CD8-positive, alpha-beta memory T cell (primary cell): ENCODE results near the gene TP73. TPM values are rescaled to one million over a fixed set of nuclear protein-coding genes. Genes with fewer than 3 reads are reported as not detected.

ENCODE experiments used
- CTCF ChIA-PET: fragments of 350-600 bp; sonication (Branson Sonifier 250); formaldehyde crosslinking; loops from one replicate; lab custom pipeline; 2021; ENCODE audit warnings: antibody characterized with exemption; lab: Charles Lee
- POLR2A ChIA-PET: fragments of 350-600 bp; sonication (Branson Sonifier 250); formaldehyde crosslinking; loops from one replicate; lab custom pipeline; 2021; ENCODE audit warnings: antibody characterized with exemption; lab: Charles Lee
- DNase-seq, 5 donors: peaks; one replicate each; pipeline versions ENCODE4 v3.0.0 to v3.0.0-alpha.2; 2020 to 2022; ENCODE audit warnings: mixed read lengths in 1 of 5
- H3K27ac ChIP-seq: one replicate; pipeline ENCODE4 v1.7.0; 2013; ENCODE audit warnings: low read depth, mild to moderate bottlenecking, low read length, moderate library complexity
- H3K27me3 ChIP-seq: 2 replicates; pipeline ENCODE4 v1.7.0; 2013; ENCODE audit warnings: low read length, mild to moderate bottlenecking; ENCODE audit not compliant: insufficient read depth, poor library complexity, severe bottlenecking
- H3K36me3 ChIP-seq: 2 replicates; pipeline ENCODE4 v1.7.0; 2013; ENCODE audit warnings: mild to moderate bottlenecking, low read length, moderate library complexity; ENCODE audit not compliant: insufficient read depth
- H3K4me1 ChIP-seq: 2 replicates; pipeline ENCODE4 v1.7.0; 2013; ENCODE audit warnings: mild to moderate bottlenecking, low read length, moderate library complexity; ENCODE audit not compliant: insufficient read depth
- H3K4me3 ChIP-seq: 2 replicates; pipeline ENCODE4 v1.7.0; 2013; ENCODE audit warnings: mild to moderate bottlenecking, low read length
- H3K9me3 ChIP-seq: 2 replicates; pipeline ENCODE4 v1.7.0; 2013; ENCODE audit warnings: mild to moderate bottlenecking, low read length
- H3K27ac Mint-ChIP-seq, 8 donors: one replicate each; pipeline ENCODE4 v1.8.0; 2020 to 2021; ENCODE audit warnings: mixed read lengths in 8 of 8, mild to moderate bottlenecking in 6 of 8, inconsistent platforms in 3 of 8, moderate library complexity in 3 of 8
- H3K27me3 Mint-ChIP-seq, 2 donors: one replicate each; pipeline ENCODE4 v1.8.0; 2020 to 2021; ENCODE audit warnings: mixed read lengths in 2 of 2, mild to moderate bottlenecking in 1 of 2, moderate library complexity in 1 of 2
- H3K36me3 Mint-ChIP-seq, 3 donors: one replicate each; pipeline ENCODE4 v1.8.0; 2020 to 2021; ENCODE audit warnings: mixed read lengths in 3 of 3, inconsistent platforms in 1 of 3, mild to moderate bottlenecking in 1 of 3
- H3K4me1 Mint-ChIP-seq, 3 donors: one replicate each; pipeline ENCODE4 v1.8.0; 2020 to 2021; ENCODE audit warnings: mixed read lengths in 3 of 3, inconsistent platforms in 1 of 3, mild to moderate bottlenecking in 1 of 3
- H3K4me3 Mint-ChIP-seq, 7 donors: one replicate each; pipeline ENCODE4 v1.8.0; 2020 to 2021; ENCODE audit warnings: mixed read lengths in 7 of 7, mild to moderate bottlenecking in 6 of 7, moderate library complexity in 4 of 7, inconsistent platforms in 2 of 7
- H3K9me3 Mint-ChIP-seq, 5 donors: one replicate each; pipeline ENCODE4 v1.8.0; 2020 to 2022; ENCODE audit warnings: mixed read lengths in 5 of 5, mild to moderate bottlenecking in 3 of 5, moderate library complexity in 2 of 5, inconsistent platforms in 1 of 5
- polyA plus RNA-seq: library from polyadenylated mRNA; unstranded; fragments of 300-500 nt; fragmentation: Illumina TruSeq; gene quantifications from one replicate; pipeline ENCODE4 v1.2.3, GENCODE V29; 2021
- total RNA-seq, 2 experiments: library from RNA; stranded (reverse); gene quantifications; one replicate each; pipeline ENCODE4 v1.2.3, GENCODE V29; 2021

Gene TP73
- total and polyA plus RNA-seq, 3 experiments from 2014 or later: 0.20 to 0.63 (median 0.49) TPM

GRCh38 chr1:3740042-3740441 lies 87.7 kb downstream of the TP73 start:
- H3K36me3 ChIP-seq: peaks cover 10% of the 10 kb centered on the region
- ChIA-PET POLR2A (no interaction called here), CTCF (no interaction called here)

GRCh38 chr1:3740752-3741151 lies 88.4 kb downstream of the TP73 start:
- Histone ChIP-seq H3K27ac (no peak overlapping the region), H3K36me3 (peaks cover 10% of the 10 kb centered on the region), H3K4me3 (no peak overlapping the region), H3K9me3 (no peaks in the 10 kb centered on the region), H3K27me3 (no peaks in the 10 kb centered on the region), H3K4me1 (no peaks in the 10 kb centered on the region)
- DNase-seq: peak in 1 of 5 donors; percentile 17
- ChIA-PET CTCF (no interaction called here), POLR2A (no interaction called here)
- Mint-ChIP-seq H3K9me3 (no peaks in the 10 kb centered on the region), H3K36me3 (peaks cover 4 to 35% (median 4%) of the 10 kb centered on the region in 3 donors), H3K27me3 (peaks cover 0 to under 1% of the 10 kb centered on the region in 2 donors), H3K4me1 (peaks cover 5 to 18% (median 13%) of the 10 kb centered on the region in 3 donors), H3K27ac (peak overlapping the region in 1 of 8 donors; percentile 60), H3K4me3 (no peak overlapping the region)

More at GRCh38 chr1:3740042-3740441, 87.7 kb downstream of the TP73 start:
- Mint-ChIP-seq H3K27ac (no peak overlapping the region), H3K27me3 (no peaks in the 10 kb centered on the region), H3K4me3 (no peak overlapping the region), H3K4me1 (peaks cover 2 to 11% (median 7%) of the 10 kb centered on the region in 3 donors), H3K36me3 (peaks cover 4 to 37% (median 4%) of the 10 kb centered on the region in 3 donors), H3K9me3 (no peaks in the 10 kb centered on the region)
- no peak for DNase-seq
- H3K4me1 ChIP-seq: no peaks in the 10 kb centered on the region
- H3K27ac ChIP-seq: no peak overlapping the region
- no peak overlapping the region for H3K4me3 ChIP-seq
- H3K9me3 ChIP-seq: no peaks in the 10 kb centered on the region
- no peaks in the 10 kb centered on the region for H3K27me3 ChIP-seq

- POLR2A ChIA-PET: no interaction called here
- Mint-ChIP-seq H3K9me3 (no peaks in the 10 kb centered on the region), H3K36me3 (peaks cover 3 to 30% (median 4%) of the 10 kb centered on the region in 3 donors), H3K27ac (peak overlapping the region in 1 of 8 donors; percentile 46), H3K4me1 (peaks cover 9 to 28% (median 22%) of the 10 kb centered on the region in 3 donors), H3K27me3 (peaks cover 0 to 1% of the 10 kb centered on the region in 2 donors), H3K4me3 (peak overlapping the region in 1 of 7 donors; percentile 32)
- H3K27me3 ChIP-seq: no peaks in the 10 kb centered on the region
- H3K4me3 ChIP-seq: no peak overlapping the region
- DNase-seq: peak in 1 of 5 donors; percentile 37
- no peak overlapping the region for H3K27ac ChIP-seq
- CTCF ChIA-PET: interaction anchor here (0.6 kb wide), 1 partner anchor 57 kb away, joined by 3 read pairs; no protein-coding TSS in a partner anchor
- H3K4me1 ChIP-seq: no peaks in the 10 kb centered on the region
- peaks cover 10% of the 10 kb centered on the region for H3K36me3 ChIP-seq
- no peaks in the 10 kb centered on the region for H3K9me3 ChIP-seq
Measured at GRCh38 chr1:3741566-3742438, 89.5 kb downstream of the TP73 start.

GRCh38 chr1:3742439-3743298 lies 90.4 kb downstream of the TP73 start:
- no peaks in the 10 kb centered on the region for H3K9me3 Mint-ChIP-seq
- CTCF ChIA-PET: no interaction called here
- H3K27ac ChIP-seq: no peak overlapping the region
- POLR2A ChIA-PET: no interaction called here
- H3K9me3 ChIP-seq: no peaks in the 10 kb centered on the region
- H3K4me3 Mint-ChIP-seq: peak overlapping the region in 1 of 7 donors; percentile 72
- H3K27me3 Mint-ChIP-seq: peaks cover 0 to 1% of the 10 kb centered on the region in 2 donors
- H3K4me1 ChIP-seq: peaks cover 3% of the 10 kb centered on the region
- H3K27ac Mint-ChIP-seq: peak overlapping the region in 1 of 8 donors; percentile 31
- H3K4me3 ChIP-seq: no peak overlapping the region
- peaks cover 10 to 33% (median 23%) of the 10 kb centered on the region in 3 donors for H3K4me1 Mint-ChIP-seq
- peaks cover 10% of the 10 kb centered on the region for H3K36me3 ChIP-seq
- H3K36me3 Mint-ChIP-seq: peaks cover 0 to 24% (median 4%) of the 10 kb centered on the region in 3 donors
- DNase-seq: no peak
- H3K27me3 ChIP-seq: no peaks in the 10 kb centered on the region

DNA sequence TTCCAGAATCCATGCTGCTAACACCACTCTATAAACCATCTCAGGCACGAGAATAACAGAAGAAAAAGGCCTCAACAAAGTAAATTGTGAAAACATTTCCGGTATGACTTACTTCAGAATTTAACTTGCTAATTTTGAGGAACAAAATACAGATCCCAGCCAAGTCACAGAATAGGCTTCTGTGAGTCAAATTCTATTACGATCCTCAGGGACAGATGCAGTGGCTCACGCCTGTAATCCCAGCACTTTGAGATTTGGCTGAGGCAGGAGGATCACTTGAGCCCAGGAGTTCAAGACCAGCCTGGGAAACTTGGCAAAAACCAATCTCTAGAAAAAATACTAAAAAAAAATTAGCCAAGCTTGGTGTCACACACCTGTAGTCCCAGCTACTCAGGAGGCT lies 91.1 kb downstream of the TP73 start:
- H3K27ac Mint-ChIP-seq: peak overlapping the region in 1 of 8 donors; percentile 31
- Histone ChIP-seq H3K4me3 (no peak overlapping the region), H3K27ac (no peak overlapping the region), H3K9me3 (no peaks in the 10 kb centered on the region), H3K27me3 (no peaks in the 10 kb centered on the region), H3K4me1 (peaks cover 9% of the 10 kb centered on the region), H3K36me3 (peaks cover 10% of the 10 kb centered on the region)
- H3K4me1 Mint-ChIP-seq: peaks cover 17 to 39% (median 31%) of the 10 kb centered on the region in 3 donors
- POLR2A ChIA-PET: no interaction called here
- CTCF ChIA-PET: no interaction called here
- H3K9me3 Mint-ChIP-seq: no peaks in the 10 kb centered on the region
- H3K36me3 Mint-ChIP-seq: peaks cover 0 to 24% (median 4%) of the 10 kb centered on the region in 3 donors
- DNase-seq: no peak
- H3K4me3 Mint-ChIP-seq: peak overlapping the region in 2 of 7 donors; percentile 34 to 72
- H3K27me3 Mint-ChIP-seq: peaks cover 0 to 1% of the 10 kb centered on the region in 2 donors

- no peak overlapping the region for H3K4me3 Mint-ChIP-seq
- Histone ChIP-seq H3K4me3 (no peak overlapping the region), H3K9me3 (no peaks in the 10 kb centered on the region), H3K27ac (no peak overlapping the region), H3K36me3 (peaks cover 8% of the 10 kb centered on the region), H3K27me3 (no peaks in the 10 kb centered on the region), H3K4me1 (peaks cover 9% of the 10 kb centered on the region)
- no peak overlapping the region for H3K27ac Mint-ChIP-seq
- H3K27me3 Mint-ChIP-seq: peaks cover 0 to 1% of the 10 kb centered on the region in 2 donors
- ChIA-PET POLR2A (no interaction called here), CTCF (no interaction called here)
- DNase-seq: peak in 1 of 5 donors; percentile 26
- H3K9me3 Mint-ChIP-seq: no peaks in the 10 kb centered on the region
- H3K36me3 Mint-ChIP-seq: peaks cover 0 to 24% (median 4%) of the 10 kb centered on the region in 3 donors
- peaks cover 17 to 39% (median 32%) of the 10 kb centered on the region in 3 donors for H3K4me1 Mint-ChIP-seq
Measured at GRCh38 chr1:3743826-3744225, 91.5 kb downstream of the TP73 start.

GRCh38 chr1:3744646-3745045 lies 92.3 kb downstream of the TP73 start:
- H3K27ac Mint-ChIP-seq: no peak overlapping the region
- Histone ChIP-seq H3K36me3 (peaks cover 4% of the 10 kb centered on the region), H3K4me3 (no peak overlapping the region), H3K4me1 (peaks cover 9% of the 10 kb centered on the region), H3K27ac (no peak overlapping the region), H3K9me3 (no peaks in the 10 kb centered on the region), H3K27me3 (no peaks in the 10 kb centered on the region)
- H3K36me3 Mint-ChIP-seq: peaks cover 0 to 24% (median 4%) of the 10 kb centered on the region in 3 donors
- H3K9me3 Mint-ChIP-seq: no peaks in the 10 kb centered on the region
- peak overlapping the region in 1 of 7 donors; percentile 53 for H3K4me3 Mint-ChIP-seq
- H3K27me3 Mint-ChIP-seq: peaks cover 0 to 1% of the 10 kb centered on the region in 2 donors
- ChIA-PET POLR2A (no interaction called here), CTCF (no interaction called here)
- peaks cover 19 to 39% (median 32%) of the 10 kb centered on the region in 3 donors for H3K4me1 Mint-ChIP-seq
- peak in 1 of 5 donors; percentile 33 for DNase-seq
